Right cardiac atrium (tissue), 5 donors: ENCODE results near the gene CDC7. TPM values are rescaled to one million over a fixed set of nuclear protein-coding genes. Genes with fewer than 3 reads are reported as not detected.

Experiments
- ATAC-seq, 2 donors: fragments of 200-7000 bp; cut with Tn5 transposase; one replicate each; pipeline versions ENCODE4 v1.8.0 to v1.9.1; 2020; ENCODE audit warnings: moderate library complexity in 2 of 2, mild to moderate bottlenecking in 1 of 2
- DNase-seq, 3 donors: peaks; one replicate each; pipeline ENCODE4 v3.0.0-alpha.2; 2020
- H3K27ac ChIP-seq: one replicate; pipeline ENCODE4 v1.5.1; 2013; ENCODE audit warnings: mild to moderate bottlenecking, low read length, control low read depth, moderate library complexity
- H3K27me3 ChIP-seq: one replicate; pipeline ENCODE4 v1.6.1; 2013; ENCODE audit not compliant: control insufficient read depth, insufficient read depth
- H3K4me1 ChIP-seq: one replicate; pipeline ENCODE4 v1.6.1; 2013; ENCODE audit warnings: low read length; ENCODE audit not compliant: control insufficient read depth, insufficient read depth
- H3K4me3 ChIP-seq: one replicate; pipeline ENCODE4 v1.5.1; 2013; ENCODE audit warnings: low read length, control low read depth
- H3K9me3 ChIP-seq: one replicate; pipeline ENCODE4 v1.6.1; 2013; ENCODE audit warnings: low read length; ENCODE audit not compliant: control insufficient read depth
- WGBS: extraction: QIAGEN DNeasy Blood & Tissue Kit; methylation state at CpG from one replicate; pipeline ENCODE4 v1.1.7; 2013; 5-methylcytosine and 5-hydroxymethylcytosine counted together
- intact Hi-C, 4 donors: fragments of 100-400 bp; cut with DNase I; formaldehyde crosslinking; loops; one replicate each; pipeline versions ENCODE4 v1.11.0 to v1.14.0; 2022 to 2023
- polyA plus RNA-seq: library from polyadenylated mRNA; stranded (reverse); fragments of 200-250 nt; gene quantifications from one replicate; pipeline ENCODE4 v1.2.3, GENCODE V29; 2013
- total RNA-seq, 4 donors: library from RNA; stranded (reverse); fragmentation: NEBNext Ultra II Directional; extraction: Animal tissue kit (Norgen Biotek cat#: 25700); gene quantifications; one replicate each; pipeline ENCODE4 v1.2.1, GENCODE V29; 2021
- donor health status: healthy with polysubstance abuse.
- donor health status: DM: no; HTN: yes; CAD: no.
- donor health status: DM: no; HTN: no; CAD: no.
- donor health status: DM: no; HTN: yes; CAD: no; lungs with severe emphysema.
- donor health status: DM: yes; HTN: yes; CAD: no.

Gene CDC7
- total and polyA plus RNA-seq, 5 donors: 0.50 to 2.0 (median 1.6) TPM

GRCh38 chr1:91548376-91549040, 47.9 kb downstream of the CDC7 start:
- Histone ChIP-seq H3K27me3 (no peaks in the 10 kb centered on the region), H3K27ac (no peak overlapping the region), H3K9me3 (no peaks in the 10 kb centered on the region), H3K4me3 (no peak overlapping the region), H3K4me1 (peaks cover 3% of the 10 kb centered on the region)
- no peak for DNase-seq
- intact Hi-C loops: no loop called here
- no peak for ATAC-seq
- WGBS: 55% methylated on average over 3 of the region's 3 CpGs

- ATAC-seq (no peak), DNase-seq (no peak)
- Histone ChIP-seq H3K27me3 (no peaks in the 10 kb centered on the region), H3K27ac (no peak overlapping the region), H3K9me3 (no peaks in the 10 kb centered on the region), H3K4me1 (peaks cover 3% of the 10 kb centered on the region), H3K4me3 (no peak overlapping the region)
- 37% methylated on average over 2 of the region's 2 CpGs for WGBS
- intact Hi-C loops: no loop called here
Observed at GRCh38 chr1:91549041-91549735, 48.5 kb downstream of the CDC7 start.

GRCh38 chr1:91550961-91551360, 50.3 kb downstream of the CDC7 start:
- intact Hi-C loops: no loop called here
- Histone ChIP-seq H3K4me1 (peaks cover 3% of the 10 kb centered on the region), H3K27ac (no peak overlapping the region), H3K4me3 (no peak overlapping the region), H3K9me3 (no peaks in the 10 kb centered on the region), H3K27me3 (no peaks in the 10 kb centered on the region)
- ATAC-seq (no peak), DNase-seq (no peak)
- 91% methylated on average over 2 of the region's 2 CpGs for WGBS

GRCh38 chr1:91552091-91552490, 51.4 kb downstream of the CDC7 start:
- no peaks in the 10 kb centered on the region for H3K27me3 ChIP-seq
- no peak overlapping the region for H3K4me3 ChIP-seq
- intact Hi-C loops: no loop called here
- no peaks in the 10 kb centered on the region for H3K9me3 ChIP-seq
- DNase-seq (no peak), ATAC-seq (no peak)
- peaks cover 3% of the 10 kb centered on the region for H3K4me1 ChIP-seq
- no peak overlapping the region for H3K27ac ChIP-seq

- intact Hi-C loops: no loop called here
- H3K4me1 ChIP-seq: peaks cover 3% of the 10 kb centered on the region
- no peaks in the 10 kb centered on the region for H3K9me3 ChIP-seq
- ATAC-seq: no peak
- H3K27me3 ChIP-seq: no peaks in the 10 kb centered on the region
- H3K27ac ChIP-seq: no peak overlapping the region
- H3K4me3 ChIP-seq: no peak overlapping the region
- WGBS: 88% methylated on average over 2 of the region's 2 CpGs
- DNase-seq: no peak
Observed at GRCh38 chr1:91552596-91552995, 51.9 kb downstream of the CDC7 start.

GRCh38 chr1:91553177-91553591, 52.5 kb downstream of the CDC7 start:
- intact Hi-C loops: no loop called here
- H3K27ac ChIP-seq: no peak overlapping the region
- 66% methylated on average over 3 of the region's 3 CpGs for WGBS
- no peak overlapping the region for H3K4me3 ChIP-seq
- H3K9me3 ChIP-seq: no peaks in the 10 kb centered on the region
- H3K4me1 ChIP-seq: peaks cover 3% of the 10 kb centered on the region
- H3K27me3 ChIP-seq: no peaks in the 10 kb centered on the region
- DNase-seq: peak; percentile 32 to 73 (median 56)
- peak; percentile 83 to 89 for ATAC-seq

GRCh38 chr1:91555074-91555730, 54.6 kb downstream of the CDC7 start:
- Histone ChIP-seq H3K27me3 (no peaks in the 10 kb centered on the region), H3K4me1 (peaks cover 3% of the 10 kb centered on the region), H3K9me3 (no peaks in the 10 kb centered on the region), H3K4me3 (no peak overlapping the region), H3K27ac (no peak overlapping the region)
- DNase-seq (no peak), ATAC-seq (peak in 1 of 2 donors; percentile 53)
- intact Hi-C loops: no loop called here
- WGBS: 46% methylated on average over 7 of the region's 7 CpGs

- WGBS: 70% methylated on average over 7 of the region's 7 CpGs
- Histone ChIP-seq H3K4me3 (no peak overlapping the region), H3K27ac (no peak overlapping the region), H3K4me1 (peaks cover 3% of the 10 kb centered on the region), H3K27me3 (no peaks in the 10 kb centered on the region), H3K9me3 (no peaks in the 10 kb centered on the region)
- peak in 1 of 2 donors; percentile 11 for ATAC-seq
- intact Hi-C loops: no loop called here
- no peak for DNase-seq
Observed at GRCh38 chr1:91555821-91556531, 55.3 kb downstream of the CDC7 start.

GRCh38 chr1:91556556-91556955, 55.9 kb downstream of the CDC7 start:
- DNase-seq: no peak
- ATAC-seq: no peak
- Histone ChIP-seq H3K4me1 (peaks cover 3% of the 10 kb centered on the region), H3K9me3 (no peaks in the 10 kb centered on the region), H3K4me3 (no peak overlapping the region), H3K27ac (no peak overlapping the region), H3K27me3 (no peaks in the 10 kb centered on the region)
- WGBS: 91% methylated on average over 2 of the region's 2 CpGs
- intact Hi-C loops: no loop called here

GRCh38 chr1:91557039-91557690, 56.5 kb downstream of the CDC7 start:
- ATAC-seq: no peak
- Histone ChIP-seq H3K9me3 (no peaks in the 10 kb centered on the region), H3K27me3 (no peaks in the 10 kb centered on the region), H3K4me3 (no peak overlapping the region), H3K27ac (no peak overlapping the region), H3K4me1 (peaks cover 3% of the 10 kb centered on the region)
- 86% methylated on average over 5 of the region's 5 CpGs for WGBS
- intact Hi-C loops: no loop called here
- DNase-seq: no peak
